SU-DHL-6 (cell line): ENCODE data around the gene RELN.

ENCODE experiments used
- H2AFZ ChIP-seq: fragments of 200-600 bp; sonication (generic); 2 replicates; pipeline ENCODE4 v1.6.1; 2014; ENCODE audit warnings: low read depth, mild to moderate bottlenecking, moderate library complexity, mixed read lengths, antibody characterized with exemption, low read length; ENCODE audit not compliant: severe bottlenecking
- H3F3A ChIP-seq: fragments of 200-600 bp; shearing (Covaris generic); 2 replicates; pipeline ENCODE4 v1.6.0; 2016; ENCODE audit warnings: antibody characterized with exemption, mild to moderate bottlenecking; ENCODE audit not compliant: insufficient read depth
- H3K27ac ChIP-seq: fragments of 200-600 bp; sonication (generic); 2 replicates; pipeline ENCODE4 v1.5.1; 2016; ENCODE audit warnings: low read depth, mild to moderate bottlenecking, low read length, moderate library complexity, mixed read lengths
- H3K27me3 ChIP-seq: fragments of 200-600 bp; sonication (generic), shearing (Covaris generic); 2 replicates; pipeline ENCODE4 v1.6.0; 2014; ENCODE audit warnings: mild to moderate bottlenecking, low read length
- H3K36me3 ChIP-seq: fragments of 200-600 bp; sonication (generic); 2 replicates; pipeline ENCODE4 v1.6.1; 2014; ENCODE audit warnings: mild to moderate bottlenecking, low read length, mixed read lengths
- H3K4me2 ChIP-seq: fragments of 300-600, 200-600 bp; shearing (Covaris generic), sonication (generic); 2 replicates; pipeline ENCODE4 v1.6.0; 2014; ENCODE audit warnings: low read length, low read depth, mild to moderate bottlenecking; ENCODE audit not compliant: poor library complexity, severe bottlenecking
- H3K4me3 ChIP-seq: fragments of 200-600 bp; sonication (generic); 2 replicates; pipeline ENCODE4 v1.5.1; 2014; ENCODE audit warnings: antibody characterized with exemption, low read length, mild to moderate bottlenecking, mixed read lengths; ENCODE audit not compliant: insufficient read depth, poor library complexity, severe bottlenecking
- H3K79me2 ChIP-seq: fragments of 200-600 bp; sonication (generic); 2 replicates; pipeline ENCODE4 v1.6.1; 2014; ENCODE audit warnings: mild to moderate bottlenecking, low read length, moderate library complexity; ENCODE audit not compliant: insufficient read depth
- H3K9ac ChIP-seq: fragments of 200-600 bp; sonication (generic); 2 replicates; pipeline ENCODE4 v1.7.0; 2014; ENCODE audit warnings: mild to moderate bottlenecking, low read length
- H3K9me2 ChIP-seq: fragments of 200-600 bp; sonication (generic); replicated peaks from 2 replicates; pipeline ENCODE4 v1.6.1; 2014; ENCODE audit warnings: low read length; ENCODE audit not compliant: insufficient read depth
- H3K9me3 ChIP-seq: fragments of 200-600 bp; sonication (generic); 2 replicates; pipeline ENCODE4 v1.6.1; 2014; ENCODE audit warnings: low read length, mixed read lengths; ENCODE audit not compliant: insufficient read depth
- H4K20me1 ChIP-seq: fragments of 200-600 bp; sonication (generic); 2 replicates; pipeline ENCODE4 v1.6.1; 2014; ENCODE audit warnings: low read depth, mild to moderate bottlenecking, antibody characterized with exemption, low read length, moderate library complexity, mixed read lengths
- EZH2phosphoT487 ChIP-seq: fragments of 200-600 bp; sonication (generic), shearing (Covaris generic); conservative IDR thresholded peaks from 2 replicates; pipeline ENCODE4 v1.6.1; 2018; ENCODE audit warnings: mild to moderate bottlenecking, antibody characterized with exemption, low read length, moderate library complexity, mixed read lengths
- TF ChIP-seq, protein P1 (sequence below): fragments of 200-600 bp; sonication (generic); IDR thresholded peaks from one replicate; pipeline ENCODE4 v1.5.1; 2017; ENCODE audit warnings: antibody characterized with exemption, mild to moderate bottlenecking, low read length, moderate library complexity; ENCODE audit not compliant: insufficient read depth, poor library complexity, severe bottlenecking

Gene RELN

GRCh38 chr7:103867874-103868273 lies 121.6 kb downstream of the RELN start:
- Histone ChIP-seq H3K4me2 (no peak overlapping the region), H3K27me3 (no peaks in the 10 kb centered on the region), H2AFZ (no peak overlapping the region), H3K79me2 (no peaks in the 10 kb centered on the region), H3K4me3 (no peak overlapping the region), H3K9ac (no peak overlapping the region), H3K9me3 (no peaks in the 10 kb centered on the region), H4K20me1 (no peaks in the 10 kb centered on the region), H3K27ac (no peak overlapping the region), H3K9me2 (0 out of 2 replicates have a peak, but pooled peaks cover 3% of the 10 kb centered on the region), H3K36me3 (no peaks in the 10 kb centered on the region), H3F3A (no peaks in the 10 kb centered on the region)
- no peak for TF ChIP-seq EZH2phosphoT487
- TF ChIP-seq, protein P1, sequence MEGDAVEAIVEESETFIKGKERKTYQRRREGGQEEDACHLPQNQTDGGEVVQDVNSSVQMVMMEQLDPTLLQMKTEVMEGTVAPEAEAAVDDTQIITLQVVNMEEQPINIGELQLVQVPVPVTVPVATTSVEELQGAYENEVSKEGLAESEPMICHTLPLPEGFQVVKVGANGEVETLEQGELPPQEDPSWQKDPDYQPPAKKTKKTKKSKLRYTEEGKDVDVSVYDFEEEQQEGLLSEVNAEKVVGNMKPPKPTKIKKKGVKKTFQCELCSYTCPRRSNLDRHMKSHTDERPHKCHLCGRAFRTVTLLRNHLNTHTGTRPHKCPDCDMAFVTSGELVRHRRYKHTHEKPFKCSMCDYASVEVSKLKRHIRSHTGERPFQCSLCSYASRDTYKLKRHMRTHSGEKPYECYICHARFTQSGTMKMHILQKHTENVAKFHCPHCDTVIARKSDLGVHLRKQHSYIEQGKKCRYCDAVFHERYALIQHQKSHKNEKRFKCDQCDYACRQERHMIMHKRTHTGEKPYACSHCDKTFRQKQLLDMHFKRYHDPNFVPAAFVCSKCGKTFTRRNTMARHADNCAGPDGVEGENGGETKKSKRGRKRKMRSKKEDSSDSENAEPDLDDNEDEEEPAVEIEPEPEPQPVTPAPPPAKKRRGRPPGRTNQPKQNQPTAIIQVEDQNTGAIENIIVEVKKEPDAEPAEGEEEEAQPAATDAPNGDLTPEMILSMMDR, result no peak

GRCh38 chr7:103866919-103867318 lies 122.5 kb downstream of the RELN start:
- Histone ChIP-seq H3K27me3 (no peaks in the 10 kb centered on the region), H3K9me2 (0 out of 2 replicates have a peak, but pooled peaks cover 3% of the 10 kb centered on the region), H3K4me2 (no peak overlapping the region), H3K79me2 (no peaks in the 10 kb centered on the region), H3K9ac (no peak overlapping the region), H4K20me1 (no peaks in the 10 kb centered on the region), H3K4me3 (no peak overlapping the region), H3K27ac (no peak overlapping the region), H2AFZ (no peak overlapping the region), H3F3A (no peaks in the 10 kb centered on the region), H3K36me3 (no peaks in the 10 kb centered on the region), H3K9me3 (no peaks in the 10 kb centered on the region)
- TF ChIP-seq, protein P1, result no peak
- no peak for TF ChIP-seq EZH2phosphoT487

- H2AFZ ChIP-seq, result no peak overlapping the region
- no peaks in the 10 kb centered on the region for H4K20me1 ChIP-seq
- H3K4me3 ChIP-seq, result no peak overlapping the region
- no peaks in the 10 kb centered on the region for H3K36me3 ChIP-seq
- no peaks in the 10 kb centered on the region for H3K27me3 ChIP-seq
- H3K9ac ChIP-seq, result no peak overlapping the region
- 0 out of 2 replicates have a peak, but pooled peaks cover 3% of the 10 kb centered on the region for H3K9me2 ChIP-seq
- no peaks in the 10 kb centered on the region for H3F3A ChIP-seq
- H3K79me2 ChIP-seq, result no peaks in the 10 kb centered on the region
- H3K9me3 ChIP-seq, result no peaks in the 10 kb centered on the region
- H3K4me2 ChIP-seq, result no peak overlapping the region
- TF ChIP-seq, protein P1, result no peak
- TF ChIP-seq EZH2phosphoT487, result no peak
- no peak overlapping the region for H3K27ac ChIP-seq
Observed at GRCh38 chr7:103865442-103865841, 124.0 kb downstream of the RELN start.
